ENCODE results near the gene FZD8. TPM values are rescaled to one million over a fixed set of nuclear protein-coding genes. Genes with fewer than 3 reads are reported as not detected.

Gene FZD8
- total RNA-seq, 1 donor = 8.8 TPM

DNA sequence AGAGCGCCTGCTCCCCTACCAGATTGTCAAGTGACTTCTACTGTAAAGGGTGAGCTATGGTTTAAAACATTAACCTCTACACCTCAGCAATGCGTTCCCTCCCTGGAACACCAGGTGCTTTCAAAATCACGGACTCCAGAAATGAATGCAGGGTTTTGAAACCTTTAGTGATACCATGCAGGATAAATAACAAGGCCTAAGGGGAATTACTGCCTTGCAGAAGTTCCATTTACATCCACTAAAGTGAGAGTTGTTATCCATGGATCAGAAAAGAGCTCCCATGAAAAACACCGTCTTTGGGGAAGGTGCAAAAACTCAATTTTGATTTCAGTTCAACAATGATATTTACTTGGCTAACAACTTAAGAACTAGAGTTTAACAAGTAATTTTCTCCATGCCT, 4.0 kb downstream of the FZD8 start:
- peak; percentile 36 for DNase-seq (ENCODE audit: low read depth)
- peak; percentile 9 for TF ChIP-seq CTCF (IDR thresholded peaks at IDR 0.05; ENCODE audit: insufficient read depth, low read length)
- peak overlapping the region; percentile 54 for H3K4me3 ChIP-seq (ENCODE audit: low read depth, low read length)

- DNase-seq (ENCODE audit: low read depth) = peak; percentile 61
- no peak for TF ChIP-seq CTCF (IDR thresholded peaks at IDR 0.05; ENCODE audit: insufficient read depth, low read length)
- peak overlapping the region; percentile 54 for H3K4me3 ChIP-seq (ENCODE audit: low read depth, low read length)
Observed at GRCh38 chr10:35637462-35637861, 4.6 kb downstream of the FZD8 start.

- no peak for TF ChIP-seq CTCF (IDR thresholded peaks at IDR 0.05; ENCODE audit: insufficient read depth, low read length)
- H3K4me3 ChIP-seq (ENCODE audit: low read depth, low read length) = no peak overlapping the region
- DNase-seq (ENCODE audit: low read depth) = no peak
Observed at GRCh38 chr10:35636956-35637355, 5.1 kb downstream of the FZD8 start.

DNA sequence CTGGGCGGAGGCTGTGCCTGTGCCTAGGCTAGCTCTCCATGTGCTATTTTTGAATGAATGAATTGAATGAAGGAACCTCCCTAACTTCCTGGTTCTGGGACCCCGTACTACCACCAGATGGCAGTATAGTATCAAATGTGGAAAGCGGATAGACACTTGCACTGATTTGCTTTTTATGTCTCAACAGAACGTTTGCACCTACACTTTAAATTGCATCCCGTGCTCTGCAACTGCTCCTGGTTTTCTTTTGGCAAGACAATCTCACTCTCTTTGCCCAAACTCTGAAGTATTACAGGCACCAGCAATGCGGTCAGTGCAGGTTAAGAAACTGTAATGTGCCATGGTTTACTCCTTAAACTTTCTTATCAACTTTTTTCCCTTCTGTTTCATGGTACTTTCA, 6.5 kb downstream of the FZD8 start:
- TF ChIP-seq CTCF (IDR thresholded peaks at IDR 0.05; ENCODE audit: insufficient read depth, low read length) = peak; percentile 92
- peak; percentile 88 for DNase-seq (ENCODE audit: low read depth)
- peak overlapping the region; percentile 29 for H3K4me3 ChIP-seq (ENCODE audit: low read depth, low read length)

GRCh38 chr10:35633006-35633980, 8.8 kb downstream of the FZD8 start:
- TF ChIP-seq CTCF (IDR thresholded peaks at IDR 0.05; ENCODE audit: insufficient read depth, low read length) = no peak
- H3K4me3 ChIP-seq (ENCODE audit: low read depth, low read length) = no peak overlapping the region
- no peak for DNase-seq (ENCODE audit: low read depth)

DNA sequence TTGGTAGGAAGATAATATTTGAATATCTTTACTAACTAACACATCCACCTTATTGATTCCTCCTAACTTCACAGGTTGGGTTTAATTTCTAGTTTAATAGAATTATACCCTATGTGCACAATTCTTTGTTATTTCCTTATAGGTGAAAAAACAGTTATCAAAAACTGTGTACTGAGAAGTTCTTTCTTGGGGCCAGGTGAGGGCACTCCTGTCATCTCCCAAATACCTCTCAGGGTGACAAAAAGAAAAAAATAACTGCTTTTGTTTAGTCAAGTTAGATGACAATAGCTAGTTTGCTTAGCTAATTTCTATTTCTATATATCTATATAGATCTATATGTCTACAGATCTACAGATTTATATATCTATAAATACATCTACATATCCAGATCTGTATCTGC, 10.1 kb downstream of the FZD8 start:
- TF ChIP-seq CTCF (IDR thresholded peaks at IDR 0.05; ENCODE audit: insufficient read depth, low read length) = no peak
- DNase-seq (ENCODE audit: low read depth) = no peak
- H3K4me3 ChIP-seq (ENCODE audit: low read depth, low read length) = no peak overlapping the region
